K562 (cell line): ENCODE results near the gene MSGN1. TPM values are rescaled to one million over a fixed set of nuclear protein-coding genes. Genes with fewer than 3 reads are reported as not detected.

Experiments used
- ATAC-seq: fragments of 200-7000 bp; cut with Tn5 transposase; 3 replicates; pipeline ENCODE4 v1.9.1; 2020; ENCODE audit warnings: moderate library complexity
- BruUV-seq: library from RNA; stranded (reverse); fragments of 400-500 nt; replicated peaks from 2 replicates; lab custom pipeline; 2021; lab: Mats Ljungman, UMichigan
- CTCF ChIA-PET: fragments of 300-600 bp; formaldehyde crosslinking; extraction: SDS; loops from one replicate; lab custom pipeline; 2021; ENCODE audit warnings: low intra/inter-chr PET ratio; lab: Yijun Ruan, JAX
- POLR2A ChIA-PET: fragments of 300-600, 350-650 bp; sonication (Branson Sonifier 250); formaldehyde crosslinking; extraction: SDS; loops from one replicate; lab custom pipeline; 2021; ENCODE audit warnings: antibody characterized with exemption, inconsistent platforms; lab: Yijun Ruan, JAX
- DNase-seq, 4 experiments: peaks; one replicate each; pipeline versions ENCODE4 v3.0.0 to v3.0.0-alpha.2; 2011 to 2018; ENCODE audit warnings: low spot score in 3 of 4, mixed read lengths in 3 of 4; ENCODE audit errors: extremely low read depth in 1 of 4
- FAIRE-seq: peaks from 2 replicates; lab custom pipeline; 2011; peaks lifted over from hg19 to GRCh38; lab: Jason Lieb, UNC
- H2AFZ ChIP-seq: 2 replicates; pipeline ENCODE4 v1.6.0; 2011; ENCODE audit warnings: low read depth, low read length, control low read depth, inconsistent platforms
- H3K27ac ChIP-seq: fragments of 200-600 bp; 3 replicates; pipeline ENCODE4 v1.8.0; 2011; ENCODE audit warnings: low read depth, mild to moderate bottlenecking, control low read depth, inconsistent platforms, low read length, moderate library complexity, mixed read lengths; ENCODE audit errors: extremely low read depth
- H3K27me3 ChIP-seq, 2 experiments: fragments of 300-600 bp in 1 of 2; 2 replicates in 1 of 2; 3 replicates in 1 of 2; pipeline versions ENCODE4 v1.6.0 to v1.8.0; 2011; ENCODE audit warnings: inconsistent platforms in 2 of 2, low read length in 2 of 2, mild to moderate bottlenecking in 1 of 2, mixed read lengths in 1 of 2, moderate library complexity in 1 of 2; ENCODE audit not compliant: control insufficient read depth in 2 of 2, insufficient read depth in 2 of 2
- H3K36me3 ChIP-seq: fragments of 300-600 bp; 3 replicates; pipeline ENCODE4 v1.8.0; 2011; ENCODE audit warnings: mild to moderate bottlenecking, low read length, inconsistent platforms; ENCODE audit not compliant: control insufficient read depth, insufficient read depth
- H3K4me1 ChIP-seq, 2 experiments: fragments of 200-600 bp in 1 of 2; replicated peaks in 1 of 2; 2 replicates in 1 of 2; 3 replicates in 1 of 2; pipeline versions ENCODE4 v1.5.1 to v1.8.0; 2011; ENCODE audit warnings: inconsistent platforms in 2 of 2, low read length in 2 of 2, mild to moderate bottlenecking in 1 of 2, mixed read lengths in 1 of 2, moderate library complexity in 1 of 2; ENCODE audit not compliant: control insufficient read depth in 2 of 2, insufficient read depth in 2 of 2
- H3K4me2 ChIP-seq: 2 replicates; pipeline ENCODE4 v1.6.1; 2011; ENCODE audit warnings: low read length, control low read depth, inconsistent platforms, mixed read lengths; ENCODE audit not compliant: insufficient read depth
- H3K4me3 ChIP-seq: fragments of 200-600 bp; sonication (generic), shearing (Covaris generic); 2 replicates; pipeline ENCODE4 v1.5.1; 2016; ENCODE audit warnings: control low read depth, inconsistent platforms
- H3K79me2 ChIP-seq: fragments of 200-600 bp; 3 replicates; pipeline ENCODE4 v1.8.0; 2011; ENCODE audit warnings: low read length, inconsistent platforms; ENCODE audit not compliant: control insufficient read depth, insufficient read depth
- H3K9ac ChIP-seq, 2 experiments: 2 replicates each; pipeline versions ENCODE4 v1.6.0 to v1.6.1; 2011; ENCODE audit warnings: low read depth in 2 of 2, low read length in 2 of 2, control low read depth in 1 of 2, inconsistent platforms in 1 of 2, mild to moderate bottlenecking in 1 of 2, mixed read lengths in 1 of 2; ENCODE audit not compliant: insufficient read depth in 1 of 2
- H3K9me1 ChIP-seq: one replicate; pipeline ENCODE4 v1.6.0; 2011; ENCODE audit warnings: inconsistent platforms, mild to moderate bottlenecking, low read length, moderate library complexity; ENCODE audit not compliant: control insufficient read depth, insufficient read depth
- H3K9me3 ChIP-seq: replicated peaks from 2 replicates; pipeline ENCODE4 v1.5.1; 2011; ENCODE audit warnings: low read depth, low read length, inconsistent platforms; ENCODE audit not compliant: control insufficient read depth, insufficient read depth
- H4K20me1 ChIP-seq: replicated peaks from 2 replicates; pipeline ENCODE4 v1.6.1; 2011; ENCODE audit warnings: low read length, inconsistent platforms, mixed read lengths; ENCODE audit not compliant: control insufficient read depth, insufficient read depth
- CHD4 ChIP-seq: fragments of 200-600 bp; sonication (generic); IDR thresholded peaks from 3 replicates; pipeline ENCODE4 v1.6.1; 2012; ENCODE audit warnings: low read depth, mild to moderate bottlenecking, mixed read lengths, low read length, inconsistent platforms; ENCODE audit not compliant: insufficient read depth, insufficient replicate concordance, poor library complexity, severe bottlenecking
- CREB3 ChIP-seq: fragments of 450-650 bp; conservative IDR thresholded peaks from 2 replicates; pipeline ENCODE4 v1.6.1; 2016; ENCODE audit warnings: missing genetic modification characterization, low read depth, mild to moderate bottlenecking, missing compliant biosample characterization, moderate library complexity
- EP400 ChIP-seq: fragments of 450-650 bp; IDR thresholded peaks from 2 replicates; pipeline ENCODE4 v1.6.1; 2017; ENCODE audit warnings: antibody characterized with exemption, mild to moderate bottlenecking, moderate library complexity
- GTF3C2 ChIP-seq: IDR thresholded peaks from 3 replicates; pipeline ENCODE4 v1.6.1; 2011; ENCODE audit warnings: borderline replicate concordance, mild to moderate bottlenecking, moderate library complexity; ENCODE audit not compliant: insufficient read length; ENCODE audit errors: extremely low read depth
- KLF10 ChIP-seq: fragments of 250-450 bp; sonication (Bioruptor Pico); IDR thresholded peaks from 2 replicates; pipeline ENCODE4 v1.6.1; 2021; ENCODE audit warnings: matching md5 sums
- NR4A1 ChIP-seq, 2 experiments: fragments of 250-450 bp in 1 of 2; fragments of 450-650 bp in 1 of 2; sonication (Bioruptor Pico) in 1 of 2; IDR thresholded peaks; 2 replicates each; pipeline versions ENCODE4 v1.4.0 to v1.6.1; 2016 to 2020; ENCODE audit warnings: mild to moderate bottlenecking in 2 of 2, missing compliant biosample characterization in 1 of 2, missing genetic modification characterization in 1 of 2, moderate library complexity in 1 of 2
- RCOR1 ChIP-seq, 2 experiments: IDR thresholded peaks; 2 replicates each; pipeline ENCODE4 v1.6.1; 2012; ENCODE audit warnings: low read depth in 2 of 2, low read length in 2 of 2, borderline replicate concordance in 1 of 2, improper control_type of control experiment in 1 of 2
- RFX7 ChIP-seq: fragments of 250-450 bp; sonication (Bioruptor Pico); IDR thresholded peaks from 2 replicates; pipeline ENCODE4 v1.5.1; 2021; ENCODE audit warnings: mild to moderate bottlenecking
- RREB1 ChIP-seq: fragments of 250-450 bp; sonication (Bioruptor Pico); IDR thresholded peaks from 2 replicates; pipeline ENCODE4 v1.4.0; 2020
- SP2 ChIP-seq: IDR thresholded peaks from 2 replicates; pipeline ENCODE4 v1.6.1; 2011; ENCODE audit warnings: mild to moderate bottlenecking, low read depth, low read length, moderate library complexity; ENCODE audit not compliant: poor library complexity, severe bottlenecking; ENCODE audit errors: extremely low read depth
- ZSCAN29 ChIP-seq: fragments of 450-650 bp; IDR thresholded peaks from 2 replicates; pipeline ENCODE4 v1.6.1; 2017
- WGBS: fragments of 100-300 bp; shearing (Covaris generic); methylation state at CpG from one replicate; pipeline ENCODE4 v1.1.6; 2016; ENCODE audit warnings: low coverage, mixed read lengths; ENCODE audit not compliant: insufficient coverage; ENCODE audit errors: missing lambda C conversion rate; 5-methylcytosine and 5-hydroxymethylcytosine counted together
- in situ Hi-C: fragments of 300-500 bp; cut with MboI; formaldehyde crosslinking; loops from 4 replicates; pipeline ENCODE4 v1.15.0; 2018; ENCODE audit warnings: inconsistent platforms, mixed read lengths
- intact Hi-C: fragments of 100-400 bp; cut with micrococcal nuclease; formaldehyde crosslinking; loops from 2 replicates; pipeline ENCODE4 v1.14.2; 2022
- polyA plus RNA-seq, 8 experiments: library from polyadenylated mRNA; depleted of rRNA in 4 of 8; stranded (reverse) in 5 of 8; unstranded in 3 of 8; fragments of >200 nt; fragmentation: Nextera tagmentation in 2 of 8; fragmentation: Illumina TruSeq in 1 of 8; extraction: Ambion mirVana in 2 of 8; extraction: Trizol in 1 of 8; gene quantifications; 2 replicates each; pipeline versions ENCODE4 v1.2.1 to v1.2.3, GENCODE V29; 2011 to 2014; ENCODE audit warnings: inconsistent platforms in 1 of 8, missing spikeins in 1 of 8
- total RNA-seq, 7 experiments: library from RNA; depleted of rRNA in 6 of 7; stranded (reverse); fragments of >200 nt in 6 of 7; fragmentation: Illumina TruSeq in 2 of 7; extraction: Trizol in 2 of 7; gene quantifications; 2 replicates each; pipeline versions ENCODE4 v1.2.1 to v1.2.3, GENCODE V29; 2011 to 2021; ENCODE audit warnings: low replicate concordance in 1 of 7

The MSGN1 gene
- total and polyA plus RNA-seq, 9 of the 15 experiments (the other 6 are each of a cell fraction or from before 2014, with no cell fraction given), result not detected

- TF ChIP-seq NR4A1 (CRISPR knock-in tag; IDR thresholded peaks at IDR 0.05), result no peak
- no peak for TF ChIP-seq NR4A1 (tag; IDR thresholded peaks at IDR 0.05)
- TF ChIP-seq RFX7 (CRISPR knock-in tag), result no peak
Measured at GRCh38 chr2:17846676-17847075, 30.4 kb downstream of the MSGN1 start (continued).

- ATAC-seq (no peak), DNase-seq (no peak), FAIRE-seq (no peak)
- Histone ChIP-seq H3K36me3 (no peaks in the 10 kb centered on the region), H3K9me1 (no peaks in the 10 kb centered on the region), H3K4me3 (no peak overlapping the region), H3K27me3 (no peaks in the 10 kb centered on the region), H3K79me2 (no peaks in the 10 kb centered on the region), H3K27ac (no peak overlapping the region), H2AFZ (no peak overlapping the region), H3K4me2 (no peak overlapping the region), H3K4me1 (no peaks in the 10 kb centered on the region), H3K9me3 (no peaks in the 10 kb centered on the region), H3K9ac (no peak overlapping the region), H4K20me1 (no peaks in the 10 kb centered on the region)
- intact Hi-C loops (no loop called here), in situ Hi-C loops (no loop called here)
- 0% methylated on average over 2 of the region's 2 CpGs for WGBS
- BruUV-seq, result no TSS peak
- ChIA-PET POLR2A (no interaction called here), CTCF (no interaction called here)
- no peak for TF ChIP-seq GTF3C2
- TF ChIP-seq RCOR1 (IDR thresholded peaks at IDR 0.05; ENCODE audit: borderline replicate concordance in 1 of 2, low read depth in 2 of 2, low read length in 2 of 2), result no peak
- TF ChIP-seq RREB1 (CRISPR knock-in tag), result no peak
- TF ChIP-seq CHD4, result no peak
- TF ChIP-seq EP400, result no peak
- TF ChIP-seq ZSCAN29, result no peak
- TF ChIP-seq SP2, result no peak
- no peak for TF ChIP-seq KLF10 (CRISPR knock-in tag)
- no peak for TF ChIP-seq CREB3 (tag)
Measured at GRCh38 chr2:17847236-17847635, 31.0 kb downstream of the MSGN1 start.
